ENCODE data around the gene LYPD6B. TPM values are rescaled to one million over a fixed set of nuclear protein-coding genes. Genes with fewer than 3 reads are reported as not detected.

The LYPD6B gene
- total RNA-seq, 1 donor from 2014 or later = not detected

DNA sequence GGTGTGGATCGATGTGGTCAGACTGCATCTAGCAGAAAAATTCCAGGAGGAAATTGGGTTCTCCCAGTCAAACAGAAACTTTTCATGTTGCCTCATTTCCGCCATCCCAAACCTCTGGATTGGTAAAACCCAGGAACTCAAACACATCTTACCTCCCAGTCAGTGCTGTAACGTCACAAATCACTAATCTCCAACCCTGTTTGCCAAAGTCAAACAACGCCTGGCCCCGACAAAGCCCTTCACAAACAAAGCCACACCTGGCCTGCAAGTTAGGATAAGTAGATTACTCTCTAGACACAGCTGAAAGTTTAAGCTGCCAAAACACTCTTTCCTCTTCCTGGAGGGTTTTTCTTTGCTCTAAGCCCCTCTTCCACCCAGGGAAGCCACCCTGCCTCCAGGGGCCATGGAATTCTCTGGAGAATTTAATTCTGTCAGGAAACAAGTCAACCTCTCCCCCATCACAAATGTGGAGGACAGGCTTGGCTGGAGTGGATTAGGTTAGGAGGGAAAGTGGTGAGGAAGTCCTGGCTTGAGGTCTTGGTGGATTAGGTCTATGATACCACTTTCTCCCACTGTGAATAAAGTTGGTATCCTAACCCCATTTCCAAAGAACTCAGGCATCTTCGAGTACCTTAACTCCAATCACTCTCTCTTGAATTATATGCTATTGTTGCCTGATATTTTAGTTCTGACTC lies 86.7 kb downstream of the LYPD6B start:
- no peaks in the 10 kb centered on the region for H3K4me1 Mint-ChIP-seq (ENCODE audit: low read depth)
- H3K27me3 Mint-ChIP-seq (ENCODE audit: low read depth) = peaks cover 15% of the 10 kb centered on the region
- intact Hi-C loops (cut with micrococcal nuclease) = no loop called here
- DNase-seq (ENCODE audit: low spot score) = no peak
- H3K36me3 Mint-ChIP-seq (ENCODE audit: low read depth) = no peaks in the 10 kb centered on the region
- H3K27ac Mint-ChIP-seq = no peak overlapping the region
- H3K9me3 Mint-ChIP-seq = no peaks in the 10 kb centered on the region
- H3K4me3 Mint-ChIP-seq (ENCODE audit: low read depth) = no peak overlapping the region

DNA sequence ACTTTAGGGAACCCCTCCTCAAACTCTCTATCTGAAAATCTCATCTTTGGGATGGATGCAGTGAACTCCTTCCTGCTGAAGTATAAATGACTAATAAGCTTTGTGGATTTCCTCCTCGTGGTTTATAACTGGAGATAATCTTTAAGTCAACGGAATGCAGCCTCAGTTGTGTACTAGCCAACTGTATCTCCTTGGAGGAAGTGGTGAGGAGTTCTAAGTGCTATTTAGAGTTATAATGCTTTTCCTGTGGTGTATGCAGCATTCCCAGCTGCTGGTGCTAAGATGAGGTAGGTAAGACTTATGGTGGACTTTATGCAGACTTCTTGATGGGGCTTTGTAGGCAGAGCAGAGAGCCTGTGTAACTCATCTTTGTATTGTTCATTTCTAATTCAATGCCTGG lies 90.9 kb downstream of the LYPD6B start:
- intact Hi-C loops (cut with micrococcal nuclease) = no loop called here
- Mint-ChIP-seq H3K4me3 (ENCODE audit: low read depth) (no peak overlapping the region), H3K4me1 (ENCODE audit: low read depth) (no peaks in the 10 kb centered on the region), H3K27me3 (ENCODE audit: low read depth) (peaks cover 23% of the 10 kb centered on the region), H3K9me3 (no peaks in the 10 kb centered on the region), H3K36me3 (ENCODE audit: low read depth) (no peaks in the 10 kb centered on the region), H3K27ac (no peak overlapping the region)
- DNase-seq (ENCODE audit: low spot score) = no peak

DNA sequence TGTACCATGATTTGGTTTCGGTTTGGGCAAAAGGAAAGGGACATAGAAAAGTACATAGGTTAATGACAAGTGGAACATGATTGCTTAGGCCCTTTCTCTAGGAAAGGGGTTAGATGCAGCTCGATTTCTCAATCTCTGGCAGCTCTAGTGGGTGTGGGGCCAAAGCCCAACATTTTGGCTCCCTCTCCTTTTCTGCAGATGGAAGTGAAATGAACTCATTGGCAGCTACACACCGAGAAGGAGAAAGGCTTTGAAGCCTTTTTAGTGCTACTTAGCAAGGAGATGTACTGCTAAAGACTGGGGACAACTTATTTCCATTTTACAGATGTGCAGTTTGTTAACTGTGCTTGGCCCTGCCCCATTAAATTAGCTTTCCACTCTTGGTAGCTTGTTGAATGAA lies 93.8 kb downstream of the LYPD6B start:
- no peak for DNase-seq (ENCODE audit: low spot score)
- Mint-ChIP-seq H3K4me3 (ENCODE audit: low read depth) (no peak overlapping the region), H3K4me1 (ENCODE audit: low read depth) (no peaks in the 10 kb centered on the region), H3K27ac (no peak overlapping the region), H3K9me3 (no peaks in the 10 kb centered on the region), H3K36me3 (ENCODE audit: low read depth) (no peaks in the 10 kb centered on the region), H3K27me3 (ENCODE audit: low read depth) (peaks cover 20% of the 10 kb centered on the region)
- intact Hi-C loops (cut with micrococcal nuclease) = no loop called here

DNA sequence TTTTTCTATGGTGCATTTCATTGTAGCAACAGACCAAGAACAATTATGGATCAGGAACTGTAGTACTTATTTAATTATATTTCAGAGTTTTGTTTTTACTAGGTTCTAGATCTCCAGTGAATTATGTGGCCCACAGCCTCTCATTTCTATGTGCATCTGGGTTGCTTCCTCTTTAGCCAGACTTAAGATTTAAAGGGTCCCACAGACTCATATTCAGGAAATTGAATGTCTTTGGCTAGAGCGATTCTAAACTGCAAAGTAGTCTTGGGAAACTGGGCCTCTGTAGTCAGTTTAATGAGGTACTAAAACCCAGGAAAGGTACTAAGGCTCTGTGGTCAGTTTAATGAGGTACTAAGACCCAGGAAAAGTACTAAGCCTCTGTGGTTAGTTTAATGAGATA lies 94.4 kb downstream of the LYPD6B start:
- Mint-ChIP-seq H3K4me3 (ENCODE audit: low read depth) (no peak overlapping the region), H3K36me3 (ENCODE audit: low read depth) (no peaks in the 10 kb centered on the region), H3K9me3 (no peaks in the 10 kb centered on the region), H3K27ac (no peak overlapping the region), H3K27me3 (ENCODE audit: low read depth) (peaks cover 16% of the 10 kb centered on the region), H3K4me1 (ENCODE audit: low read depth) (no peaks in the 10 kb centered on the region)
- intact Hi-C loops (cut with micrococcal nuclease) = no loop called here
- no peak for DNase-seq (ENCODE audit: low spot score)

DNA sequence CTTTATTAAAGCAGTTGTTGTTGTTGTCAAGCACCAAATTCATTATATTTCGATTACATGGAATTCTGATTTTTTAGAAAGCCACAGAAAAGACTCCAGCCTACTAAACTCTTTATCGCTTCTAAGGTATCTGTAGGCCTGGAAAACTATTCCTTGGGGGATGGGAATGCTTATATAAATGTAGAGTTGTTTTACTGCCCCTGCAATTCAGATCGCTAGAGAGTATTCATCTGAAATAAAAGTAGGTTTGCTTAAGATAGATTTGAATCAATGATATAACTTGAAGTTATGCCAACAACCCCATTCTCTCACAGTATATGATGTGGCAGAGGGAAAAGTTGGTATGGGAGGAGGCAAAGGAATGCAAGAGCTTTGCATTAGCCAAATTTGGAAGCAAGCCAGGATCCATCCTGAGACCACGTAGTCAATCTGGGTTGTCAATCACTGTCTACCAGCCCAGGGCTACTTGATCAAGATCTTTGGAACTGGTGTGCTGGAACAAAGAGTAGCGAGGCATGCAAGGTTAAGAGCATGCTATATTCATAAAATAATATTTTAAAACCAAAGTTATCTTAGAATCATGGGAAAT lies 95.9 kb downstream of the LYPD6B start:
- DNase-seq (ENCODE audit: low spot score) = no peak
- Mint-ChIP-seq H3K4me1 (ENCODE audit: low read depth) (no peaks in the 10 kb centered on the region), H3K4me3 (ENCODE audit: low read depth) (no peak overlapping the region), H3K27me3 (ENCODE audit: low read depth) (peaks cover 10% of the 10 kb centered on the region), H3K9me3 (no peaks in the 10 kb centered on the region), H3K27ac (no peak overlapping the region), H3K36me3 (ENCODE audit: low read depth) (no peaks in the 10 kb centered on the region)
- intact Hi-C loops (cut with micrococcal nuclease) = no loop called here

DNA sequence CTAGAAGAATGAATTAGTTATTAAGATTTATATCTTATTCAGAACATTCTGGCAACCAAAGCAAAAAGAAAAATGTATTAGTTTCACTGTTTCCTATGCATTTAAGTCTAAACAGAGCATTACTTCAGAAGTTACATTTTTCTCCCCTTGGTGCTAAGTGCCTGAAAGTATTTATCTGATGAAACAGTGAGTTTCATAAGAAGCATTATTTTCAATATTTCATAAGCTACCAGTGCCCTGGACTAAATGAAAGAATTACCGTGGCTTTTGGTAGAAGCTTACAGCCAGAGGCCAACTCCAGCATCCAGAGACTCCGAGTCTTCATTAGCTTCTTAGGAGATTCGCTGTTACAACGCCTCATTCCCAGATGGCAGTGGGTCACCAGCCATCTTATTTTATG lies 97.6 kb downstream of the LYPD6B start:
- Mint-ChIP-seq H3K9me3 (no peaks in the 10 kb centered on the region), H3K36me3 (ENCODE audit: low read depth) (no peaks in the 10 kb centered on the region), H3K4me3 (ENCODE audit: low read depth) (no peak overlapping the region), H3K27ac (no peak overlapping the region), H3K27me3 (ENCODE audit: low read depth) (peaks cover 6% of the 10 kb centered on the region), H3K4me1 (ENCODE audit: low read depth) (no peaks in the 10 kb centered on the region)
- no peak for DNase-seq (ENCODE audit: low spot score)
- intact Hi-C loops (cut with micrococcal nuclease) = loop anchor here (1.0 kb wide), 1 partner anchor 15 kb away; no protein-coding TSS in a partner anchor

DNA sequence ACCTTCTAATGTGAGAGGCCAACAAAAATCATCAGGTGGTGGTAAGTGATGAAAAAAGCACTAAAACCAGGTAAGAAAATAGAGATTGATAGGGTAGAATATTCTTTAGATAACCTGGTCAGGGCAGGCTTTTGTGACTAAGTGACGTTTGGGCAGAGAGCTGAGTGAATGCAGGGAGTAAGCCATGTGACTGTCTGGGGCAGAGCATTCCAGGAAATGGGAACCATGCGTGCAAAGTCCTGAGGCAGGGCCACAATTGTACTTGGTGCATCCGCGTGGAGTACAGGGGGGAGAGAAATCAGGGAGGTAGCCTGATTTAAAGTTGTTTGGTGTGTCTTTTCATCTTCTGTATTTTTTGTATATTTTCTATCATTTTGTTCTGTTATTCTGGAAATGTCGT lies 102.5 kb downstream of the LYPD6B start:
- Mint-ChIP-seq H3K36me3 (ENCODE audit: low read depth) (no peaks in the 10 kb centered on the region), H3K27me3 (ENCODE audit: low read depth) (peaks cover 6% of the 10 kb centered on the region), H3K4me1 (ENCODE audit: low read depth) (no peaks in the 10 kb centered on the region), H3K9me3 (no peaks in the 10 kb centered on the region), H3K4me3 (ENCODE audit: low read depth) (no peak overlapping the region), H3K27ac (no peak overlapping the region)
- intact Hi-C loops (cut with micrococcal nuclease) = no loop called here
- DNase-seq (ENCODE audit: low spot score) = no peak

DNA sequence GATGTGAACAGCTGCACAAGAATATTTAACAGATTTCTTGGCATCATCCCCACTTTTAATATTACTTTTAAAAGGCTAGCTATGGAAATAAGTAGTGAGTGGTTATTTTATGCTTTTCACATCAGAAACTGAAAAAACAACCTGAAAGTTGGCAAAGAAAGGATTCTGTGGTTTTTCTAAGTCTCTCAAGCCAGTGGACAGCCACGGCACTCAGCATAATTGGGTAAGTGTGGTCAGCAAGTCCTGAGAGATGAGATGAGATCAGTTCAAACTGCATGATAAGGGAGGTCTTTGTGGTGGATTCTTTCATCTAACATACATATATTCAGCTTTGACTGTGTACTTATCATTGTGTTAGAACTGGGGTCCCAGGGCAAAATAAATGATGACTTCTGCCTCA lies 105.2 kb downstream of the LYPD6B start:
- H3K27ac Mint-ChIP-seq = no peak overlapping the region
- H3K4me1 Mint-ChIP-seq (ENCODE audit: low read depth) = no peaks in the 10 kb centered on the region
- peaks cover 10% of the 10 kb centered on the region for H3K27me3 Mint-ChIP-seq (ENCODE audit: low read depth)
- H3K4me3 Mint-ChIP-seq (ENCODE audit: low read depth) = no peak overlapping the region
- intact Hi-C loops (cut with micrococcal nuclease) = no loop called here
- no peaks in the 10 kb centered on the region for H3K36me3 Mint-ChIP-seq (ENCODE audit: low read depth)
- DNase-seq (ENCODE audit: low spot score) = no peak
- no peaks in the 10 kb centered on the region for H3K9me3 Mint-ChIP-seq

DNA sequence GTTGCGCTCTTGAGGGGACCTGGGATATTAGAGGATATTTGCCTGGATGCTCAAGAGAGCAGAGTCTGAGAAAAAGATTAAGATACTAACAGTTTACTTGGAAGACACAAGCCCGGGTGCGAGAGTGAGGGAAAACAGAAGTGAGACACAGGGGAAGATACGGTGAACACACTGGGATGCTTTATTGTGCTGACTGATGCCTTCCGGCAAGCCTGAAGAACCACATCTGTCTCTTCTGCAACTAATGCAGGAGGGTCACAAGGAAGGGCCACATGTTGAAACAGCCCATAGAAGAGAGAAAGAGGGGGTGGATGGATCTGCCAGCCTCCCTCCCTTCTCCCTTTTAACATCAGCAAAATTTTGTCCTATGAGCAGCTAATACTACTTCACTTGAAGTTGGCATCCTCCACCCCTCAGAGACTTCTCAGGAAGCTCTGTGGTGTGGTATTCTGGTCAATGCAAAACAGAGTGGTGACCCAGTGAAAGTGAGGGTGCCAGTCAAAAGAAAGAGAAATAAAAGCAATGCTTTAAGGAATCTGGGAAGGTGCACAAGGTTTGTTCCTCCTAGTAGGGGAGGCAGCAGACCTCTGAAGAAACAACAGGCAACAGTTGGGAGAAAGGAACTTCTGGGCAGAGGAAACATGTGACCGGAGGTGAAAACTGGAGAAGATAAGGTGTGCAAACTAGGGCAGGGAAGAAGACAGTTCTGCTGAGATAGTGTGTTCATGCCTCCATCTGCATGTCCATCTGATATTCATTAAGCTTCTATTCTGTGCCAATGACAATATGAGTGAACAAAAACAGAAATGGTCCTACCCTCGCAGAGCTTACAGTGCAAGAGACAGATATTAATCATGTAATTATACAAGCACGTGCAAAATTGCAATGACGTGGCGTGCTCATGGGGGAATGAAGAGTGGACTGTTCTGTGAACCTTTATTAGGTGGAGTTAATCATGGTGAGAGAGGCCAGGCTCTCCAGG lies 107.1 kb downstream of the LYPD6B start:
- Mint-ChIP-seq H3K27ac (no peak overlapping the region), H3K27me3 (ENCODE audit: low read depth) (peaks cover 14% of the 10 kb centered on the region), H3K4me1 (ENCODE audit: low read depth) (no peaks in the 10 kb centered on the region), H3K4me3 (ENCODE audit: low read depth) (no peak overlapping the region), H3K9me3 (no peaks in the 10 kb centered on the region), H3K36me3 (ENCODE audit: low read depth) (no peaks in the 10 kb centered on the region)
- intact Hi-C loops (cut with micrococcal nuclease) = no loop called here
- DNase-seq (ENCODE audit: low spot score) = no peak

DNA sequence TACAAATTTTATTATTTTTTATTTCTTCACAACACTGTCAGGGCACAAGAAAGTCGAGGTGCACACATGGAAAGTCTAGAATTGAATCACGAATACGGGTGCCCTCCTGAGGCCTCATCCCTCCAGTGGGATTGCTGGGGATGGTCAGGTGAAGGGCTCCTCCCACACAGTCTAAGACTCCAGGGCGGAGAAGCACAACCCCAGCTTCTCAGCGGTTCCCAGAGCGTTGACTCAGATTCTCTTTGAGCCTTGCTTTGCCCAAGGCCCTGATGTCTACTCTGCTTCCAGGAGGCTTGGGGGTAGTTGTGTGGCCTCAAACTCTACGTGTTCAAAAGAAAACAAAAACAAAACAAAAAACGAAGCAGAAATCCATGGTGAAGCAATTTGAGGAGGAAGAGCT lies 108.4 kb downstream of the LYPD6B start:
- no peak for DNase-seq (ENCODE audit: low spot score)
- Mint-ChIP-seq H3K9me3 (no peaks in the 10 kb centered on the region), H3K4me3 (ENCODE audit: low read depth) (no peak overlapping the region), H3K4me1 (ENCODE audit: low read depth) (no peaks in the 10 kb centered on the region), H3K36me3 (ENCODE audit: low read depth) (no peaks in the 10 kb centered on the region), H3K27me3 (ENCODE audit: low read depth) (peaks cover 13% of the 10 kb centered on the region), H3K27ac (no peak overlapping the region)
- intact Hi-C loops (cut with micrococcal nuclease) = no loop called here

DNA sequence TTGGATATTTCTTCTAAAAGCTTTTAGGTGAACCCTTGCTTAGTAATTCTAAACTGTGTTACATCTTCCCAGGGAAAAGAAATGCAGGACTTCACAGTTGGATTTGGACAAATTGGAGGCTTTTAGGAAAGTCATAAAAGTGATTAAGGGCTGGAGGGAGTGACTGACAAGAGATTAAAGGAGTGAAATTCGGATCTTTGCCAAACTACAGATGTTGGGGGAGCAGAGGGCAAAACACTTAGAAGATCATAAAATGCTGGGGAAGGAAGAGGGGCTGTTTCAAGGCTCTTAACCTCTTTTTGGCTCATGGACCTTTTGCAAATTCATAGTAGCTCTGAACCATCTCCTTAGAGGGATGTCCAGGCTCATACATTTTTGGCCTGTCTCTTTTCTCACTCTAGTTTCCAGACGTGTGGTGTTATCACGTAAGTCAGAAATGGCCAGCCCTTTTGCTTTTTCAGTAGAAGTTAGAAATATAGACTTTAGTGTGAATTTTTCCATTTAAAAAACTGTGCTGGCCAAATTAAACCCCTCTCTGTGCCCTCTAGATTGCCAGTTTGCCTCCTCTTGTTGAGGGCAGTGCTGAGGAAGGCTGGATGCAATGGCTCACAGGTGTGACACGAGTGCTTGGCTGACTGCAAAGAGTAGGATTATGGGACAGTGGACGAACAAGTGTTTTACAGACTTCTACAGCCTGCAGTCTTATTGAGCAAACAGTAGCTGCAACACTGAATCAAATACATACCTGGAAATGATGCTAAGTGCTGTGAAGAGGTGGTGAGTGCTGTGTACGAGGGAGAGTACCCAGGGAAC lies 109.9 kb downstream of the LYPD6B start:
- no peak for DNase-seq (ENCODE audit: low spot score)
- Mint-ChIP-seq H3K27ac (no peak overlapping the region), H3K36me3 (ENCODE audit: low read depth) (no peaks in the 10 kb centered on the region), H3K27me3 (ENCODE audit: low read depth) (peaks cover 12% of the 10 kb centered on the region), H3K9me3 (no peaks in the 10 kb centered on the region), H3K4me3 (ENCODE audit: low read depth) (no peak overlapping the region), H3K4me1 (ENCODE audit: low read depth) (no peaks in the 10 kb centered on the region)
- intact Hi-C loops (cut with micrococcal nuclease) = no loop called here

DNA sequence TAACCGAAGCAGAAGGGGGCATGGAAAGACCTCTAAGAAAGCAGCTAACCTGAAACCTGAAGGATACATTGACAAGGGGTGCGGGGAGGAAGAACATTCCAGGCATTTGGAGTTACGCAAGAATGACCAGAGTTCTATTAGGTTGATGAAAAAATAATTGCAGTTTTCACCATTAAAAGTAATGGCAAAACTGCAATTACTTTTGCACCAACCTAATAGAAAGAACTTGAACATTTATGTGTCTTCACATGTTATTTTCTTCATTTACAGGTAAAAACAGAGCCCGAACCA lies 110.5 kb downstream of the LYPD6B start:
- intact Hi-C loops (cut with micrococcal nuclease) = no loop called here
- Mint-ChIP-seq H3K4me3 (ENCODE audit: low read depth) (no peak overlapping the region), H3K27ac (no peak overlapping the region), H3K4me1 (ENCODE audit: low read depth) (no peaks in the 10 kb centered on the region), H3K27me3 (ENCODE audit: low read depth) (peaks cover 12% of the 10 kb centered on the region), H3K36me3 (ENCODE audit: low read depth) (no peaks in the 10 kb centered on the region), H3K9me3 (no peaks in the 10 kb centered on the region)
- no peak for DNase-seq (ENCODE audit: low spot score)

Measured in activated T-helper 2 cell treated with anti-CD3 and anti-CD28 coated beads, Interferon-gamma antibody, Interleukin-2, Interleukin-4, amounts not matched to agents 10 μg/mL and 5 μg/mL and 100 μg/mL, durations not matched to agents 14 hours and 24 hours and 36 hours (primary cell).